Urinary bladder (tissue), 2 donors: ENCODE measurements around the gene UNC5CL. TPM values are rescaled to one million over a fixed set of nuclear protein-coding genes. Genes with fewer than 3 reads are reported as not detected.

ENCODE experiments used
- polyA plus RNA-seq: library from polyadenylated mRNA; stranded (reverse); fragments of 200-250 nt; gene quantifications from one replicate; pipeline ENCODE4 v1.2.3, GENCODE V29; 2013
- total RNA-seq: library from RNA; depleted of rRNA; stranded (reverse); fragments of >200 nt; gene quantifications from one replicate; pipeline ENCODE4 v1.2.3, GENCODE V29; 2014
- donor health status: healthy.

Gene UNC5CL
- total and polyA plus RNA-seq, 2 donors: 0.37 to 0.87 TPM

Other genes with a start within 250 kb of the UNC5CL start
- gene TSPO2, start 3.2 kb upstream of the UNC5CL start, total RNA-seq: not detected
- not detected for gene TSPO2, start 3.2 kb upstream of the UNC5CL start, polyA plus RNA-seq
- 11.4 TPM for gene APOBEC2, start 14.0 kb upstream of the UNC5CL start, total RNA-seq
- gene APOBEC2, start 14.0 kb upstream of the UNC5CL start, polyA plus RNA-seq: 0.41 TPM
- 16.9 TPM for gene OARD1, start 33.1 kb upstream of the UNC5CL start, total RNA-seq
- gene OARD1, start 33.1 kb upstream of the UNC5CL start, polyA plus RNA-seq: 26.3 TPM
- 30.5 TPM for gene NFYA, start 33.8 kb upstream of the UNC5CL start, total RNA-seq
- gene NFYA, start 33.8 kb upstream of the UNC5CL start, polyA plus RNA-seq: 12.3 TPM
- gene TREML1, start 115.1 kb upstream of the UNC5CL start, total RNA-seq: 0.21 TPM
- gene TREML1, start 115.1 kb upstream of the UNC5CL start, polyA plus RNA-seq: not detected
- gene TREM2, start 123.9 kb upstream of the UNC5CL start, total RNA-seq: 0.95 TPM
- 1.5 TPM for gene TREM2, start 123.9 kb upstream of the UNC5CL start, polyA plus RNA-seq
- 0.11 TPM for gene TREML2, start 161.9 kb upstream of the UNC5CL start, total RNA-seq
- gene TREML2, start 161.9 kb upstream of the UNC5CL start, polyA plus RNA-seq: 0.10 TPM
- not detected for gene TREML4, start 189.1 kb upstream of the UNC5CL start, total RNA-seq
- gene TREML4, start 189.1 kb upstream of the UNC5CL start, polyA plus RNA-seq: 0.03 TPM
- 0.26 TPM for gene TREM1, start 247.5 kb upstream of the UNC5CL start, total RNA-seq
- 0.66 TPM for gene TREM1, start 247.5 kb upstream of the UNC5CL start, polyA plus RNA-seq